Measurements from ENCODE around the gene MAP2. TPM values are rescaled to one million over a fixed set of nuclear protein-coding genes. Genes with fewer than 3 reads are reported as not detected.

Gene MAP2
- total and polyA plus RNA-seq, 7 donors, result 0.72 to 6.5 (median 1.8) TPM

DNA sequence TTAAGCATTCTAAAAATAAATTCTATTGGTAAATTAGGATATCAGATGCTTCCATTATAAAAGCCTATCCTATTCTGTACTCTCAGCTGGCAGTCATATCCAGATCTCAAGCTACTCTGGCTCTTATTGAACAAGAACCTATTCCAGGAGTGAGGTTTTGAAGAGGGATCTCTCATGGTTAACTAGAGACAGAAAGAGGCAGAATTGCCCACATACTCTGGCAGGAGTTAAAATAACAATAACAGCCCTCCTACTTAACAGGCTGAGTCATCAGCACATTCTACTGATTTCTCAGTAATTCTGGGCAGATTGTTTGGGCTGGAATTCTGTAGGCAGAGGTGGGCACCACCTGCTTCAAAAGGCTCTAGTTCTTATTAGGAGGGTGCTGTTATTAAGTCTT, 205.8 kb downstream of the MAP2 start:
- no peak for ATAC-seq
- TF ChIP-seq CTCF (IDR thresholded peaks at IDR 0.05), result no peak

GRCh38 chr2:209633911-209634310, 210.1 kb downstream of the MAP2 start:
- Histone ChIP-seq H3K9me3 (no peaks in the 10 kb centered on the region), H3K36me3 (ENCODE audit: insufficient read depth in 1 of 2, low read depth in 1 of 2) (no peaks in the 10 kb centered on the region), H3K4me3 (no peak overlapping the region), H3K4me1 (no peaks in the 10 kb centered on the region), H3K27me3 (ENCODE audit: insufficient read depth in 3 of 3, low read length in 2 of 3) (no peaks in the 10 kb centered on the region), H3K27ac (no peak overlapping the region)
- intact Hi-C loops (cut with DNase I), result no loop called here
- ATAC-seq, result no peak
- 51 to 62% (median 55%) methylated on average over 2 of the region's 2 CpGs for WGBS, 3 donors
- TF ChIP-seq CTCF (IDR thresholded peaks at IDR 0.05), result no peak
- DNase-seq, result no peak

More for the DNA sequence above, 205.8 kb downstream of the MAP2 start:
- Histone ChIP-seq H3K4me3 (no peak overlapping the region), H3K36me3 (ENCODE audit: insufficient read depth in 1 of 2, low read depth in 1 of 2) (no peaks in the 10 kb centered on the region), H3K27me3 (ENCODE audit: insufficient read depth in 3 of 3, low read length in 2 of 3) (no peaks in the 10 kb centered on the region), H3K4me1 (no peaks in the 10 kb centered on the region), H3K9me3 (no peaks in the 10 kb centered on the region), H3K27ac (no peak overlapping the region)
- intact Hi-C loops (cut with DNase I), result no loop called here
- DNase-seq, result no peak

- H3K36me3 ChIP-seq (ENCODE audit: insufficient read depth in 1 of 2, low read depth in 1 of 2), result no peaks in the 10 kb centered on the region
- DNase-seq (no peak), ATAC-seq (no peak)
- H3K4me1 ChIP-seq, result no peaks in the 10 kb centered on the region
- no peak overlapping the region for H3K4me3 ChIP-seq
- no peak overlapping the region for H3K27ac ChIP-seq
- no peak for TF ChIP-seq CTCF (IDR thresholded peaks at IDR 0.05)
- H3K27me3 ChIP-seq (ENCODE audit: insufficient read depth in 3 of 3, low read length in 2 of 3), result no peaks in the 10 kb centered on the region
- no peaks in the 10 kb centered on the region for H3K9me3 ChIP-seq
- intact Hi-C loops (cut with DNase I), result no loop called here
Measured at GRCh38 chr2:209636076-209636475, 212.2 kb downstream of the MAP2 start.

- Histone ChIP-seq H3K36me3 (ENCODE audit: insufficient read depth in 1 of 2, low read depth in 1 of 2) (no peaks in the 10 kb centered on the region), H3K27me3 (ENCODE audit: insufficient read depth in 3 of 3, low read length in 2 of 3) (no peaks in the 10 kb centered on the region), H3K27ac (no peak overlapping the region), H3K4me3 (no peak overlapping the region), H3K4me1 (no peaks in the 10 kb centered on the region), H3K9me3 (no peaks in the 10 kb centered on the region)
- DNase-seq, result no peak
- intact Hi-C loops (cut with DNase I), result no loop called here
- no peak for ATAC-seq
- WGBS, 3 donors, result 86 to 95% (median 91%) methylated on average over 3 of the region's 3 CpGs
- no peak for TF ChIP-seq CTCF (IDR thresholded peaks at IDR 0.05)
Measured at GRCh38 chr2:209637293-209637692, 213.4 kb downstream of the MAP2 start.

- H3K4me3 ChIP-seq, result no peak overlapping the region
- no peaks in the 10 kb centered on the region for H3K27me3 ChIP-seq (ENCODE audit: insufficient read depth in 3 of 3, low read length in 2 of 3)
- ATAC-seq, result no peak
- DNase-seq, result no peak
- 89 to 90% (median 90%) methylated on average over 2 of the region's 2 CpGs for WGBS, 3 donors
- no peak for TF ChIP-seq CTCF (IDR thresholded peaks at IDR 0.05)
- intact Hi-C loops (cut with DNase I), result no loop called here
- H3K27ac ChIP-seq, result no peak overlapping the region
- H3K36me3 ChIP-seq (ENCODE audit: insufficient read depth in 1 of 2, low read depth in 1 of 2), result no peaks in the 10 kb centered on the region
- no peaks in the 10 kb centered on the region for H3K9me3 ChIP-seq
- H3K4me1 ChIP-seq, result no peaks in the 10 kb centered on the region
Measured at GRCh38 chr2:209638346-209638745, 214.5 kb downstream of the MAP2 start.

All from psoas muscle (tissue), 8 donors.